RWPE2 (cell line): ENCODE results near the gene RAE1.
"Not testable (repeated sequence)": the region's sequence is repeated elsewhere in the genome, so short reads cannot be mapped to it uniquely, and the experiment has no call there.

ENCODE experiments used
- ATAC-seq: fragments of 200-7000 bp; cut with Tn5 transposase; 3 replicates; pipeline ENCODE4 v1.9.1; 2021; ENCODE audit warnings: low read depth
- DNase-seq: peaks from one replicate; pipeline ENCODE4 v3.0.0-alpha.2; 2020; ENCODE audit warnings: low spot score
- H3K27ac ChIP-seq: fragments of 450-650 bp; 2 replicates; pipeline ENCODE4 v1.5.1; 2017; ENCODE audit warnings: mild to moderate bottlenecking; ENCODE audit not compliant: poor library complexity, severe bottlenecking
- H3K27me3 ChIP-seq: fragments of 250-450 bp; sonication (Bioruptor Pico); 2 replicates; pipeline ENCODE4 v1.5.1; 2021; ENCODE audit warnings: mild to moderate bottlenecking, moderate library complexity; ENCODE audit not compliant: insufficient read depth, poor library complexity, severe bottlenecking
- H3K36me3 ChIP-seq: fragments of 250-450 bp; sonication (Bioruptor Pico); 2 replicates; pipeline ENCODE4 v1.5.1; 2020; ENCODE audit warnings: low read depth, mild to moderate bottlenecking, moderate library complexity
- H3K4me1 ChIP-seq: fragments of 250-450 bp; sonication (Bioruptor Pico); 2 replicates; pipeline ENCODE4 v1.5.1; 2021; ENCODE audit warnings: mild to moderate bottlenecking, moderate library complexity; ENCODE audit not compliant: insufficient read depth, poor library complexity, severe bottlenecking
- H3K4me3 ChIP-seq: fragments of 250-450 bp; sonication (Bioruptor Pico); 2 replicates; pipeline ENCODE4 v1.5.1; 2021; ENCODE audit warnings: mild to moderate bottlenecking, moderate library complexity; ENCODE audit not compliant: severe bottlenecking
- H3K9me3 ChIP-seq: fragments of 250-450 bp; sonication (Bioruptor Pico); 2 replicates; pipeline ENCODE4 v1.5.1; 2021; ENCODE audit warnings: mild to moderate bottlenecking, moderate library complexity; ENCODE audit not compliant: severe bottlenecking
- TF ChIP-seq, protein P1 (sequence below): fragments of 450-650 bp; IDR thresholded peaks from one replicate; pipeline ENCODE4 v1.5.1; 2017; ENCODE audit warnings: mild to moderate bottlenecking, moderate library complexity; ENCODE audit not compliant: poor library complexity, severe bottlenecking

Gene RAE1

GRCh38 chr20:57346477-57346876, 4.6 kb upstream of the RAE1 start:
- TF ChIP-seq, protein P1, sequence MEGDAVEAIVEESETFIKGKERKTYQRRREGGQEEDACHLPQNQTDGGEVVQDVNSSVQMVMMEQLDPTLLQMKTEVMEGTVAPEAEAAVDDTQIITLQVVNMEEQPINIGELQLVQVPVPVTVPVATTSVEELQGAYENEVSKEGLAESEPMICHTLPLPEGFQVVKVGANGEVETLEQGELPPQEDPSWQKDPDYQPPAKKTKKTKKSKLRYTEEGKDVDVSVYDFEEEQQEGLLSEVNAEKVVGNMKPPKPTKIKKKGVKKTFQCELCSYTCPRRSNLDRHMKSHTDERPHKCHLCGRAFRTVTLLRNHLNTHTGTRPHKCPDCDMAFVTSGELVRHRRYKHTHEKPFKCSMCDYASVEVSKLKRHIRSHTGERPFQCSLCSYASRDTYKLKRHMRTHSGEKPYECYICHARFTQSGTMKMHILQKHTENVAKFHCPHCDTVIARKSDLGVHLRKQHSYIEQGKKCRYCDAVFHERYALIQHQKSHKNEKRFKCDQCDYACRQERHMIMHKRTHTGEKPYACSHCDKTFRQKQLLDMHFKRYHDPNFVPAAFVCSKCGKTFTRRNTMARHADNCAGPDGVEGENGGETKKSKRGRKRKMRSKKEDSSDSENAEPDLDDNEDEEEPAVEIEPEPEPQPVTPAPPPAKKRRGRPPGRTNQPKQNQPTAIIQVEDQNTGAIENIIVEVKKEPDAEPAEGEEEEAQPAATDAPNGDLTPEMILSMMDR, result peak; percentile 100
- peak; percentile 64 for ATAC-seq
- no peaks in the 10 kb centered on the region for H3K9me3 ChIP-seq
- no peaks in the 10 kb centered on the region for H3K4me1 ChIP-seq
- no peak for DNase-seq
- H3K27ac ChIP-seq, result no peak overlapping the region
- no peaks in the 10 kb centered on the region for H3K36me3 ChIP-seq
- peaks cover 15% of the 10 kb centered on the region for H3K27me3 ChIP-seq
- no peak overlapping the region for H3K4me3 ChIP-seq

DNA sequence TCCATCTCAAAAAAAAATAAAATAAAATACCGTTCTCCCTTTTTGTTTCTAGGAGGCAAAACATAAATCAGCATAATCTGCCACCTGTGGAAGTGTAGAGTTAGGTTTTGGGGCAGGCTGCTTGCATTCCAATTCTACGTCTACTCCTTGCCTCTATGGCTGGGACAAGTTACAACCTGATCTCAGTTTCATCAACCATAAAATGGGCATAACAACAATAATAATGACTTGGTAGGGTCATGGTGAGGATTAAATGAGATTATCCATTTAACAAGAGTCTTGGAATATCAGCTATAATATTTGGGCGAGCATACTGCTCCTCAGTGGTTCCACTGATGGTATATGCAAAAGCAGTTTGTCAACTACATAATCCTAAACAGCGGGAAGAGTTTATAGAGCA, 3.7 kb upstream of the RAE1 start:
- H3K4me1 ChIP-seq, result peaks cover 7% of the 10 kb centered on the region
- H3K27me3 ChIP-seq, result peaks cover 8% of the 10 kb centered on the region
- H3K9me3 ChIP-seq, result no peaks in the 10 kb centered on the region
- no peak for DNase-seq
- ATAC-seq, result no peak
- H3K36me3 ChIP-seq, result no peaks in the 10 kb centered on the region
- TF ChIP-seq, protein P1, result no peak
- H3K27ac ChIP-seq, result no peak overlapping the region
- no peak overlapping the region for H3K4me3 ChIP-seq

DNA sequence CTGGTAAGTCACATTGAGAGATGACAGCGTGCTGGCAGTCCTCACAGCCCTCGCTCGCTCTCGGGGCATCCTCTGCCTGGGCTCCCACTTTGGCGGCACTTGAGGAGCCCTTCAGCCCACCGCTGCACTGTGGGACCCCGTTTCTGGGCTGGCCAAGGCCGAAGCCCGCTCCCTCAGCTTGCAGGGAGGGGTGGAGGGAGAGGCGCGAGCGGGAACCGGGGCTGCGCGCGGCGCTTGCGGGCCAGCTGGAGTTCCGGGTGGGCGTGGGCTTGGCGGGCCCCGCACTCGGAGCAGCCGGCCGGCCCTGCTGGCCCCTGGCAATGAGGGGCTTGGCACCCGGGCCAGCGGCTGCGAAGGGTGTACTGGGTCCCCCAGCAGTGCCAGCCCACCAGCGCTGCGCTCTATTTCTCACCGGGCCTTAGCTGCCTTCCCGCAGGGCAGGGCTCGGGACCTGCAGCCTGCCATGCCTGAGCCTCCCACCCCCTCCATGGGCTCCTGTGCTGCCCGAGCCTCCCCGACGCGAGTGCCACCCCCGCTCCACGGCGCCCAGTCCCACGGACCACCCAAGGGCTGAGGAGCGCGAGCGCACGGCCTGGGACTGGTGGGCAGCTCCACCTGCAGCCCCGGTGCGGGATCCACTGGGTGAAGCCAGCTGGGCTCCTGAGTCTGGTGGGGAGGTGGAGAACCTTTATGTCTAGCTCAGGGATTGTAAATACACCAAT, 2.7 kb upstream of the RAE1 start:
- H3K9me3 ChIP-seq, ATAC-seq, H3K36me3 ChIP-seq, H3K27ac ChIP-seq, H3K27me3 ChIP-seq, H3K4me1 ChIP-seq, DNase-seq, H3K4me3 ChIP-seq: not testable (repeated sequence)

- DNase-seq, ATAC-seq, H3K4me1 ChIP-seq, H3K27ac ChIP-seq, H3K36me3 ChIP-seq, H3K9me3 ChIP-seq, H3K4me3 ChIP-seq, H3K27me3 ChIP-seq: not testable (repeated sequence)
Observed at GRCh38 chr20:57348922-57349574, 2.0 kb upstream of the RAE1 start.

DNA sequence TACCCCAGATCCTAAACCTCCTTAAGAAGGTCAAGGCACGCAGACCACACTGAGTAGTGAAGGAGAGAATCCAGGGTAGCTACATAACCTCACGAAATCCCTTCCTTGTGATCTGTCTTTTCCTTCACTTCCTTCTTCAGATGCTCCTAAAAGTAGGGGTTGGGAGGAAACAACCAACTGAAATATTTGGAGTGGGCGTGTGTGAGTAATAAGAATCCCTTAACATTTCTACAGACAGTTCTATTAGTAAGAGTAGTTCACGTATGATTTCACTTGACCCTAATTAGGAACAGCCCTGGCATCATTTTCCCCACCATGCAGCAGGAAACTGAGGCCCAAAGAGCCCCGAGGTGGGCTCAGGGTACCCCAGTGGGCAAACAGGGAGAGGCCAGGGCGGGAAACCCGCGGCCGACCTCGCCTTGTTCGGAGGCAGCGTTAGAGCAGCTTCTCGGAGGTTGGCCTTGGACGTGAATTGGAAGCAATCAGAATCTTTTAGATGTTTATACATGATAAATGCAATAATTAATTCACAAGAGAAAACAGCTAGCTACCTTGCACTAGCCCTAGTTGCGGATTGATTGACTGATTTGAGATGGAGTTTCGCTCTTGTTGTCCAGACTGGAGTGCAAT, 859 bp upstream of the RAE1 start:
- DNase-seq, result no peak
- Histone ChIP-seq H3K36me3 (no peaks in the 10 kb centered on the region), H3K9me3 (no peaks in the 10 kb centered on the region), H3K4me3 (no peak overlapping the region), H3K4me1 (peaks cover 8% of the 10 kb centered on the region), H3K27me3 (no peaks in the 10 kb centered on the region), H3K27ac (no peak overlapping the region)
- TF ChIP-seq, protein P1, result no peak
- ATAC-seq, result no peak

- not testable (repeated sequence) for H3K27me3 ChIP-seq, H3K36me3 ChIP-seq, ATAC-seq, DNase-seq, H3K9me3 ChIP-seq, H3K4me1 ChIP-seq
- H3K27ac ChIP-seq, result peak overlapping the region; percentile 50
- H3K4me3 ChIP-seq, result peak overlapping the region; percentile 79
Observed at GRCh38 chr20:57350726-57351041, 371 bp upstream of the RAE1 start.
